ENCODE results near the gene CELA3A.
"Not testable (repeated sequence)": the region's sequence is repeated elsewhere in the genome, so short reads cannot be mapped to it uniquely, and the experiment has no call there.

- TF ChIP-seq EZH2 (IDR thresholded peaks at IDR 0.05; ENCODE audit: low read length); CTCF (optimal IDR thresholded peaks at IDR 0.05 in 1 of 3, IDR thresholded peaks at IDR 0.05 in 1 of 3, conservative IDR thresholded peaks at IDR 0.05 in 1 of 3; ENCODE audit: extremely low read depth in 1 of 3, insufficient read depth in 2 of 3, low read length in 3 of 3): not testable (repeated sequence)
Measured at GRCh38 chr1:21994716-21995115, 6.7 kb upstream of the CELA3A start.

Measured in keratinocyte (primary cell).